Measurements from ENCODE around the gene PKM. TPM values are rescaled to one million over a fixed set of nuclear protein-coding genes. Genes with fewer than 3 reads are reported as not detected.
A peak's percentile ranks its signal among the peaks of the same experiment; 100 is the strongest.

The PKM gene
- total RNA-seq, 1 experiment from 2014 or later, result 1,026 TPM

- Histone ChIP-seq H4K20me1 (ENCODE audit: control insufficient read depth, insufficient read depth, insufficient read length) (no peaks in the 10 kb centered on the region), H2BK15ac (ENCODE audit: low read depth, low read length) (no peak overlapping the region), H3K79me1 (ENCODE audit: insufficient read depth, low read depth, low read length, poor library complexity, severe bottlenecking) (no peaks in the 10 kb centered on the region), H3K23ac (ENCODE audit: insufficient read length, low read depth, low read length) (no peak overlapping the region), H3K56ac (ENCODE audit: insufficient read length, low read depth, low read length) (no peak overlapping the region), H3K4me2 (ENCODE audit: insufficient read depth, insufficient read length, low read length) (no peak overlapping the region), H3K79me2 (ENCODE audit: insufficient read depth, low read length) (no peaks in the 10 kb centered on the region), H4K5ac (ENCODE audit: insufficient read length, low read depth, low read length) (no peak overlapping the region), H3K23me2 (ENCODE audit: insufficient read length, low read depth, low read length, poor library complexity, severe bottlenecking) (peaks cover 4% of the 10 kb centered on the region), H2AFZ (ENCODE audit: low read length) (no peak overlapping the region), H3T11ph (ENCODE audit: low read length) (no peak overlapping the region), H3K18ac (ENCODE audit: insufficient read length, low read depth, low read length) (no peak overlapping the region), H3K4me1 (ENCODE audit: insufficient read depth, low read length) (no peaks in the 10 kb centered on the region), H2BK120ac (ENCODE audit: low read depth, low read length, poor library complexity, severe bottlenecking) (no peak overlapping the region), H3K27ac (ENCODE audit: insufficient read length, low read depth, low read length) (no peak overlapping the region), H2BK20ac (ENCODE audit: low read depth, low read length, poor library complexity, severe bottlenecking) (no peak overlapping the region), H4K8ac (replicated peaks; ENCODE audit: insufficient read length, low read depth, low read length) (no peak overlapping the region), H2BK12ac (ENCODE audit: insufficient read length, low read depth, low read length) (no peak overlapping the region), H3K9me3 (ENCODE audit: control insufficient read depth, low read depth, low read length) (no peaks in the 10 kb centered on the region), H3K27me3 (ENCODE audit: insufficient read depth, low read length) (no peaks in the 10 kb centered on the region), H3K4ac (ENCODE audit: low read depth, low read length) (no peak overlapping the region), H2BK5ac (ENCODE audit: insufficient read length, low read length) (no peak overlapping the region), H3K9ac (ENCODE audit: extremely low read depth, insufficient read length, low read length) (no peak overlapping the region), H3K14ac (ENCODE audit: insufficient read depth, low read length) (no peak overlapping the region), H2AK5ac (ENCODE audit: insufficient read length, low read length) (no peak overlapping the region), H4K91ac (ENCODE audit: insufficient read length, low read depth, low read length) (no peak overlapping the region)
- H3K4me1 Mint-ChIP-seq, result peaks cover 6 to 11% of the 10 kb centered on the region in 2 experiments
- no peaks in the 10 kb centered on the region for H3K36me3 Mint-ChIP-seq (ENCODE audit: insufficient read depth in 1 of 3, low read depth in 3 of 3)
- H3K27me3 Mint-ChIP-seq (ENCODE audit: low read depth), result peaks cover 2% of the 10 kb centered on the region; the same call in 1 of the 2 replicates
- no CpG with 5 or more reads among the region's 6 CpGs for WGBS (ENCODE audit: extremely low coverage, insufficient read length, low lambda C conversion rate)
- no peak for TF ChIP-seq CTCF (conservative IDR thresholded peaks at IDR 0.05)
- peak overlapping the region in 1 of 3 experiments; percentile 33; a peak in 3 of 7 replicates for H3K27ac Mint-ChIP-seq
- DNase-seq, result no peak
- H3K9me3 Mint-ChIP-seq, result no peaks in the 10 kb centered on the region
- H3K4me3 Mint-ChIP-seq, result no peak overlapping the region
Measured at GRCh38 chr15:72176159-72176558, 54.8 kb downstream of the PKM start.
